GM19043 (cell line): Measurements from ENCODE around the gene SOX21.

Experiments
- ATAC-seq: cut with Tn5 transposase; IDR thresholded peaks from one replicate; pipeline ENCODE4 v1.9.1; 2021; ENCODE audit warnings: low read depth; ENCODE audit not compliant: unreplicated experiment

Gene SOX21

GRCh38 chr13:94709001-94709834 is 3.1 kb downstream of the SOX21 start:
- ATAC-seq = no peak

GRCh38 chr13:94708031-94708859 is 4.1 kb downstream of the SOX21 start:
- ATAC-seq = no peak

GRCh38 chr13:94707400-94708021 is 4.8 kb downstream of the SOX21 start:
- no peak for ATAC-seq

GRCh38 chr13:94706843-94707399 is 5.4 kb downstream of the SOX21 start:
- ATAC-seq = no peak

GRCh38 chr13:94706101-94706842 is 6.1 kb downstream of the SOX21 start:
- no peak for ATAC-seq

- ATAC-seq = no peak
Observed at GRCh38 chr13:94705081-94706030, 7.0 kb downstream of the SOX21 start.

- no peak for ATAC-seq
Observed at GRCh38 chr13:94704377-94705080, 7.8 kb downstream of the SOX21 start.

GRCh38 chr13:94703721-94704314 is 8.5 kb downstream of the SOX21 start:
- no peak for ATAC-seq

GRCh38 chr13:94703271-94703670 is 9.1 kb downstream of the SOX21 start:
- no peak for ATAC-seq

- no peak for ATAC-seq
Observed at GRCh38 chr13:94702181-94703041, 9.9 kb downstream of the SOX21 start.

- no peak for ATAC-seq
Observed at GRCh38 chr13:94701313-94702180, 10.8 kb downstream of the SOX21 start.

GRCh38 chr13:94700536-94700935 is 11.8 kb downstream of the SOX21 start:
- no peak for ATAC-seq

GRCh38 chr13:94700051-94700535 is 12.3 kb downstream of the SOX21 start:
- ATAC-seq = no peak

- no peak for ATAC-seq
Observed at GRCh38 chr13:94696171-94696570, 16.2 kb downstream of the SOX21 start.

GRCh38 chr13:94692030-94692429 is 20.3 kb downstream of the SOX21 start:
- no peak for ATAC-seq

- ATAC-seq = no peak
Observed at GRCh38 chr13:94683409-94683808, 28.9 kb downstream of the SOX21 start.
